Kidney epithelial cell (primary cell): ENCODE data around the gene PDRG1. TPM values are rescaled to one million over a fixed set of nuclear protein-coding genes. Genes with fewer than 3 reads are reported as not detected.

ENCODE experiments used
- DNase-seq: peaks from one replicate; pipeline ENCODE4 v3.0.0-alpha.2; 2010; ENCODE audit warnings: low read depth
- H3K27me3 ChIP-seq: 2 replicates; pipeline ENCODE4 v1.6.0; 2011; ENCODE audit warnings: low read length; ENCODE audit not compliant: control insufficient read depth, insufficient read depth
- H3K36me3 ChIP-seq: 2 replicates; pipeline ENCODE4 v1.5.1; 2011; ENCODE audit warnings: low read length; ENCODE audit not compliant: control insufficient read depth, insufficient read depth
- H3K4me3 ChIP-seq: 2 replicates; pipeline ENCODE4 v1.5.1; 2011; ENCODE audit warnings: low read depth, mild to moderate bottlenecking, control low read depth, low read length
- CTCF ChIP-seq: IDR thresholded peaks from 2 replicates; pipeline ENCODE4 v1.5.1; 2011; ENCODE audit warnings: mild to moderate bottlenecking, moderate library complexity, low read length, control low read depth, inconsistent platforms; ENCODE audit not compliant: insufficient read depth, poor library complexity, severe bottlenecking
- total RNA-seq: library from RNA; depleted of rRNA; stranded (reverse); fragments of >200 nt; gene quantifications from 2 replicates; pipeline ENCODE4 v1.2.3, GENCODE V29; 2015

The PDRG1 gene
- total RNA-seq, 1 donor from 2014 or later: 18.0 TPM

- H3K4me3 ChIP-seq: peak overlapping the region; percentile 60
- H3K36me3 ChIP-seq: no peaks in the 10 kb centered on the region
- TF ChIP-seq CTCF: no peak
- H3K27me3 ChIP-seq: peaks cover 2% of the 10 kb centered on the region
- DNase-seq: no peak
Observed at GRCh38 chr20:31951203-31951529, 680 bp downstream of the PDRG1 start.

GRCh38 chr20:31949877-31950646 is 1.8 kb downstream of the PDRG1 start:
- Histone ChIP-seq H3K27me3 (peaks cover under 1% of the 10 kb centered on the region), H3K4me3 (no peak overlapping the region), H3K36me3 (no peaks in the 10 kb centered on the region)
- no peak for DNase-seq
- no peak for TF ChIP-seq CTCF

- no peaks in the 10 kb centered on the region for H3K36me3 ChIP-seq
Observed at GRCh38 chr20:31948008-31948407, 3.8 kb downstream of the PDRG1 start.

GRCh38 chr20:31945785-31946184 is 6.1 kb downstream of the PDRG1 start:
- no peaks in the 10 kb centered on the region for H3K36me3 ChIP-seq
- no peak for DNase-seq
- no peak for TF ChIP-seq CTCF
- H3K27me3 ChIP-seq: no peaks in the 10 kb centered on the region
- no peak overlapping the region for H3K4me3 ChIP-seq

More at GRCh38 chr20:31948008-31948407, 3.8 kb downstream of the PDRG1 start:
- Histone ChIP-seq H3K4me3 (no peak overlapping the region), H3K27me3 (no peaks in the 10 kb centered on the region)
- DNase-seq: no peak
- no peak for TF ChIP-seq CTCF

GRCh38 chr20:31945319-31945718 is 6.5 kb downstream of the PDRG1 start:
- Histone ChIP-seq H3K36me3 (no peaks in the 10 kb centered on the region), H3K4me3 (no peak overlapping the region), H3K27me3 (no peaks in the 10 kb centered on the region)
- DNase-seq: no peak
- no peak for TF ChIP-seq CTCF

GRCh38 chr20:31943052-31943471 is 8.8 kb downstream of the PDRG1 start:
- DNase-seq: no peak
- no peaks in the 10 kb centered on the region for H3K27me3 ChIP-seq
- no peaks in the 10 kb centered on the region for H3K36me3 ChIP-seq
- no peak overlapping the region for H3K4me3 ChIP-seq
- TF ChIP-seq CTCF: no peak
